ENCODE results near the gene MYO16.

DNA sequence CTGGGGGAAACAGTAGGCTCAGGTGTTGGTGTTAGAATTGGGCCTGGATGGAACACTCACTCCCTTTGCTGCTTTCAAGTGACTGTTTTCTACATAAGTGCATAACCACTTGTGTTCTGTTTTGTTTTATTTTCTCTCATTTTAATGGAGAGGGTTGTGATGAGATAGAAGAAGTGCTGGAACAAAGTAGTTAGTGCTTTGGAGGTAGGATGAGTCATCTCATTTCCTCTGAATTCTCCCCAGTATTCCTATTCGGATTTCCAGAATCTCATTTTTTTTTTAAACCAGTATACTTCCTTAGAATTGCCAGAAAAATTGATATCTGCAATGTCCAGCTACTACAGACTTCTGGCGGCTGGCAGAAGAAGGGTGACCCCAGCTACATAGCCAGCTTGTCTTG, 575.9 kb downstream of the MYO16 start:
- TF ChIP-seq, protein P1, sequence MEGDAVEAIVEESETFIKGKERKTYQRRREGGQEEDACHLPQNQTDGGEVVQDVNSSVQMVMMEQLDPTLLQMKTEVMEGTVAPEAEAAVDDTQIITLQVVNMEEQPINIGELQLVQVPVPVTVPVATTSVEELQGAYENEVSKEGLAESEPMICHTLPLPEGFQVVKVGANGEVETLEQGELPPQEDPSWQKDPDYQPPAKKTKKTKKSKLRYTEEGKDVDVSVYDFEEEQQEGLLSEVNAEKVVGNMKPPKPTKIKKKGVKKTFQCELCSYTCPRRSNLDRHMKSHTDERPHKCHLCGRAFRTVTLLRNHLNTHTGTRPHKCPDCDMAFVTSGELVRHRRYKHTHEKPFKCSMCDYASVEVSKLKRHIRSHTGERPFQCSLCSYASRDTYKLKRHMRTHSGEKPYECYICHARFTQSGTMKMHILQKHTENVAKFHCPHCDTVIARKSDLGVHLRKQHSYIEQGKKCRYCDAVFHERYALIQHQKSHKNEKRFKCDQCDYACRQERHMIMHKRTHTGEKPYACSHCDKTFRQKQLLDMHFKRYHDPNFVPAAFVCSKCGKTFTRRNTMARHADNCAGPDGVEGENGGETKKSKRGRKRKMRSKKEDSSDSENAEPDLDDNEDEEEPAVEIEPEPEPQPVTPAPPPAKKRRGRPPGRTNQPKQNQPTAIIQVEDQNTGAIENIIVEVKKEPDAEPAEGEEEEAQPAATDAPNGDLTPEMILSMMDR (conservative IDR thresholded peaks at IDR 0.05; ENCODE audit: low read length) = no peak
- TF ChIP-seq EZH2phosphoT487 (IDR thresholded peaks at IDR 0.05; ENCODE audit: borderline replicate concordance) = no peak
